ENCODE results near the gene KIF12. TPM values are rescaled to one million over a fixed set of nuclear protein-coding genes. Genes with fewer than 3 reads are reported as not detected.
"Not testable (repeated sequence)": the region's sequence is repeated elsewhere in the genome, so short reads cannot be mapped to it uniquely, and the experiment has no call there.

KIF12 gene
- total and polyA plus RNA-seq, 5 experiments from 2014 or later = not detected

- Mint-ChIP-seq H3K4me3 (no peak overlapping the region), H3K9me3 (no peaks in the 10 kb centered on the region), H3K27me3 (peaks cover 0 to 4% (median 3%) of the 10 kb centered on the region in 5 donors), H3K27ac (no peak overlapping the region), H3K36me3 (no peaks in the 10 kb centered on the region), H3K4me1 (peaks cover 0 to 3% (median 0%) of the 10 kb centered on the region in 4 donors)
- ATAC-seq (no peak), DNase-seq (no peak)
- POLR2A ChIA-PET = interaction anchor here (0.6 kb wide), 1 partner anchor 75 kb away, joined by 3 read pairs; no protein-coding TSS in a partner anchor
These were observed 13.7 kb downstream of the KIF12 start for GRCh38 chr9:114085387-114085789.

DNA sequence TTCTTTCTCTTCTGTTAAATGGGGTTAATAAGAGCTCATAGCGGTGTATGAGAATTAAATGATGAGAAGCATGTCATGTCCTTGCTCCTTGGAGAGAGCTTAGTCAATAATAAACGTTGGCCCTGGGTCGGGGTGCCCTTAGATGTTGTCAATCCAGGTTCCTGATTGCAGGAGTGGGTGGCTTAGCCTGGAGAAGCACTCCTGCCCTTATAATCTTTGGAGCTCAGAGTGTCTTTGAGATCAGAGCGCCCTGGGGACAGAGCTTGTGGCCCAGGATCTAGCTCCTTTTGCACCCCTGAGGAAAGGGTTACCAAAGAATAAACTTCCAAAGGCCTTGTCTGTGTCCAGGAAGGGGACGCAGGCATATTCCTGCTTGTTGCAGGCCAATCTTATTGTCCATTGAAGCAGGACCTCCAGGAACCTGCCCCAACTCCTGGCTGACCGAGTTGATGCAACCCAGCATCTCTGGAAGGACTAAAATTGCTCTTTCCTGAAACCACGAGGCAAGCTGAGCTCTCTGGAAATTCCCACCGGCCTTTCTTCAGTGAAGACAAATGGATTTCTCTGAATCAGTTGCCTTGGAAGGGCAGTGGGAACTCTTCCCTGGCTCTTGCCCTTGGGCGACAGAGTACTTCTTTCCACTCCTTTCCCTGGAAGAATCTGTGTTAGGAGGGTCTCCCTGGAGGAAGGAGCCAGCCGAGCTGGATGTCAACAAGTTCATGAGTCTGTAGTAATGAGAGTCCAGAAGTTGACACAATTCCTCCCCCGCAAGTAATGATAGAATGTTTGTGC is 14.6 kb downstream of the KIF12 start:
- Mint-ChIP-seq H3K4me1 (peaks cover 0 to 3% (median 0%) of the 10 kb centered on the region in 4 donors), H3K9me3 (no peaks in the 10 kb centered on the region), H3K4me3 (no peak overlapping the region), H3K36me3 (no peaks in the 10 kb centered on the region), H3K27me3 (peaks cover 0 to 4% (median 0%) of the 10 kb centered on the region in 5 donors), H3K27ac (no peak overlapping the region)
- POLR2A ChIA-PET = interaction anchor here (0.6 kb wide), 1 partner anchor 76 kb away, joined by 3 read pairs; no protein-coding TSS in a partner anchor
- no peak for DNase-seq
- no peak for ATAC-seq

DNA sequence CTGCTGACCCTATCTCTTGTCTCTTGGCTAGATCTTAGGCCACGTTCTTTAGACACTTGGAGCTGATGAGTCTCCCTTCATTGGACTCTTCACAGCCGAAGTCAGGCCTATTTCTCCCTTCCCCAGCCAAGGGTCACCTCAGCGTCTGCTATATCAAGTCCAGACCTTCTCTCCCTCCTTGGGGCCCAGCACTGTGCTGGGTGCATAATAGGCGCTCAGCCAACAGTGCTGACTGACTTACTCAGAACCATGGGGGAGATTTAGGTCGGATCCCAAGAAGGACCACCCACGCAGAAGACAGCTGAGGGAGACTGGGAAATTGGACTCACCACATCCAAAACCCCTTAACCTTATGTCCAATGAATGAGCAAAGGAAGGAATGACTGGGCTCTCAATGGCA is 15.4 kb downstream of the KIF12 start:
- Mint-ChIP-seq H3K27me3 (peaks cover 0 to 4% (median 0%) of the 10 kb centered on the region in 5 donors), H3K36me3 (no peaks in the 10 kb centered on the region), H3K9me3 (no peaks in the 10 kb centered on the region), H3K4me3 (no peak overlapping the region), H3K27ac (no peak overlapping the region), H3K4me1 (peaks cover 0 to 3% (median 0%) of the 10 kb centered on the region in 4 donors)
- ATAC-seq = no peak
- POLR2A ChIA-PET = no interaction called here
- DNase-seq = no peak

- DNase-seq, H3K36me3 Mint-ChIP-seq, H3K27me3 Mint-ChIP-seq, H3K9me3 Mint-ChIP-seq, H3K4me3 Mint-ChIP-seq, POLR2A ChIA-PET, ATAC-seq, H3K27ac Mint-ChIP-seq, H3K4me1 Mint-ChIP-seq: not testable (repeated sequence)
These were observed 16.2 kb downstream of the KIF12 start for GRCh38 chr9:114082763-114083412.

DNA sequence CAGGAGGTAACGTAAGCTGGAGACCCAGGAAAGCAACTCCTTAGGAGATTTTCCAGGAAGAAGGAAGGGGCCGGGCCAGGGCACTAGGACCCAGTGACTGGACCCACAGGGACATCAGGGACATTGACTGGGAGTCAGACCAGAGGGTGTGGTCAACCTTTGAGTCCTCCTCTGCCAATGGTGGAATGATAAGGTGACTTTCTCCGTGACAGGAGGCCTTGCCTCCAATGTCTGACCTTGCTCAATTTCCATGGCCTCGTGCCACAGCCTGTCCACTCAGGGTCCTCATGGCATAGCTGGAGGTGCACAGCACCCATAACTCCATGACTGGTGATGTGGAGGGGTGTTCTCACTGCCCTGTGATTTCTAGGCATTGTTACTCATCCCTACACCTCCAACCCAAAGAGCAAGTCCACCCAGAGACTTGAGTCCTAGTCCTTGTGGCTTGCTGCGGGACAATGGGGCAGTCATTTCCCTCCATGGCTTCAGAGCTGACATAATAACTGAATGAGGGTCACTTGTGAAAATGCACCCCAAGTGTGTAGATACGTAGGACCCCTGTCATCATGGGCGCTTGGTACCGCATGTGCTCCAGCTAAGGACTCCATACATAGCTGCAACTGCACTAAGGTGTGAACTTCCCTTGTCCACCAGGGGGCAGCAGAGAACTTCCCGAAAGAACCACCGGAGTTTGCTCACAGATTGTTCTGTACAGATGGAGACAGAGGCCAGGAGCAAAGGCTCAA is 16.9 kb downstream of the KIF12 start:
- POLR2A ChIA-PET = no interaction called here
- H3K4me1 Mint-ChIP-seq = peaks cover 0 to 3% (median 0%) of the 10 kb centered on the region in 4 donors
- no peaks in the 10 kb centered on the region for H3K36me3 Mint-ChIP-seq
- no peak overlapping the region for H3K4me3 Mint-ChIP-seq
- peak; percentile 50 to 88 (median 72) for DNase-seq
- H3K27me3 Mint-ChIP-seq = peaks cover 0 to 9% (median 5%) of the 10 kb centered on the region in 5 donors
- peaks cover 0 to 1% (median 0%) of the 10 kb centered on the region in 9 donors for H3K9me3 Mint-ChIP-seq
- no peak overlapping the region for H3K27ac Mint-ChIP-seq
- peak; percentile 73 to 78 for ATAC-seq

- POLR2A ChIA-PET = no interaction called here
- Mint-ChIP-seq H3K4me3 (no peak overlapping the region), H3K27me3 (peaks cover 0 to 16% (median 12%) of the 10 kb centered on the region in 5 donors), H3K4me1 (peaks cover 0 to 3% (median 0%) of the 10 kb centered on the region in 4 donors), H3K27ac (no peak overlapping the region), H3K9me3 (peaks cover 0 to 1% (median 0%) of the 10 kb centered on the region in 9 donors), H3K36me3 (no peaks in the 10 kb centered on the region)
- DNase-seq (peak in 1 of 10 donors; percentile 60), ATAC-seq (no peak)
These were observed 17.6 kb downstream of the KIF12 start for GRCh38 chr9:114081441-114082016.

GRCh38 chr9:114080773-114081440 is 18.2 kb downstream of the KIF12 start:
- Mint-ChIP-seq H3K27me3 (peaks cover 1 to 22% (median 18%) of the 10 kb centered on the region in 5 donors), H3K4me3 (no peak overlapping the region), H3K4me1 (peaks cover 0 to 3% (median 0%) of the 10 kb centered on the region in 4 donors), H3K36me3 (no peaks in the 10 kb centered on the region), H3K9me3 (peaks cover 0 to 1% (median 0%) of the 10 kb centered on the region in 9 donors), H3K27ac (no peak overlapping the region)
- ATAC-seq = no peak
- POLR2A ChIA-PET = no interaction called here
- peak in 1 of 10 donors; percentile 5 for DNase-seq

DNA sequence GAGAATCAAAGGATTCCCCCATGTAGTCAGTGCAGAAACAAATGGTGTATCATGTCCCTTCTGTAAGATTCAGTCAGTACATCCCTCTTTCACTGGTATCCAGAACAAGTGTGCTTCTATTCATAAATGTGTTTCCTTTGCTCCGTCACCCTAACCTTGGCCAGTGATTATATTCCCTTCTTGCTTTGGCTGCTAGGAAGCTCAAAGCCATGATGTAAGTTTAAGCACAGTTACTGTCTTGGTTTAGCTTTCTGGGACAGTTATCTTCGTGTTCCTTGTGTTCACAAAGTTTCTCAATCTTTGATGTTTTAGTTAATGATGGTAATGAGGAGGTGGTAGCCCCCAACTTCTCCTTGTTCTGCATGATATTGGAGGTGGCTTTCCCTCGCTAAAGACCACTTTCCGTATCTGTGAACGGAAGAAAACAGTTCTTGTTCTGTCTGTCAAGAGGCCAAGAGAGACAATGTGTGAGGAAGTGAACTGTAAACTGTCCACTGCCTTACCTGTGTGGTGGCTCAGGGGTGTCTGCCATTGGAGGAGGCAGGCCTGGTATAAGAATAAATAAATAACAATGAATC is 18.8 kb downstream of the KIF12 start:
- Mint-ChIP-seq H3K27ac (no peak overlapping the region), H3K36me3 (no peaks in the 10 kb centered on the region), H3K9me3 (peaks cover 0 to 1% (median 0%) of the 10 kb centered on the region in 9 donors), H3K4me1 (peaks cover 0 to 3% (median 0%) of the 10 kb centered on the region in 4 donors), H3K4me3 (no peak overlapping the region), H3K27me3 (peaks cover 6 to 28% (median 24%) of the 10 kb centered on the region in 5 donors)
- no peak for DNase-seq
- POLR2A ChIA-PET = no interaction called here
- no peak for ATAC-seq

- no peak for DNase-seq
- no peak for ATAC-seq
- H3K4me1 Mint-ChIP-seq = peaks cover 0 to 5% (median 0%) of the 10 kb centered on the region in 4 donors
- H3K27me3 Mint-ChIP-seq = peaks cover 7 to 35% (median 28%) of the 10 kb centered on the region in 5 donors
- POLR2A ChIA-PET = no interaction called here
- no peak overlapping the region for H3K4me3 Mint-ChIP-seq
- no peak overlapping the region for H3K27ac Mint-ChIP-seq
- H3K36me3 Mint-ChIP-seq = no peaks in the 10 kb centered on the region
- peaks cover 0 to 3% (median 0%) of the 10 kb centered on the region in 9 donors for H3K9me3 Mint-ChIP-seq
These were observed 20.3 kb downstream of the KIF12 start for GRCh38 chr9:114078781-114079156.

DNA sequence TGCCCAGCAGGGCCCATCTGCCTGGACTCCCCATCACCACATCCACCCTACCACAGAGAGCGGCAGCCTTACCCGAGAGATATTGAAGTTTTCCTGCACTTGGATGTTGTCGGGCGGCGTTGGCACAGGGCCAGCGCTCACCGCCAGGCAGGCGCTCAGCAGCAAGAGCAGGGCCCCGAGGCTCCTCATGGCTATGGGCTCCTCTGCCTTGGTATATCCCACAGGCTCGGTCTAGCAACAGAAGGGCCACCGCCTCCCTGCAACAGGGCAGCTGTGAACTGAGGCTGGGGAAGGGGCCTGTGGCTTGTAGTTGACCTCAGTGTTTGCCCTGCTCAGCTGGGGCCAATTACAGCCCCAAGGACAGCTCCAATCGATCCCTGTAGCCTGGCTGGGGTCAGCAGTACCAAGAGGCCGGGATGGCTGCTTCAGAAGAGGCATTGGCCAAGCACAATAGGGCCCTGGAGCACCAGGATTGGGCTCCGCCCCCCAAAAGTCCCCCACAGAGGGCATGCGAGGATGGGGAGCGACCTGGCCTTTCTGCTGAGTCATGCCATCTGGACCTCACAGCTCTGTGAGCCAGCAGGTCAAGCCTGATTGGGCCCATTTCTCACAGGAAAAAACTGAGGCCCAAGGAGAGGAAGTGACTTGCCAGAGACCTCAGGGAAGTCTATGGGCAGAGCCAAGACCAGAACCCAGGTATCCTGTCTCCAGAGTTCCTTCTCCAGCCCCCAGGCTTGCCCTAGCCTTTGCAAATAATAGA is 20.9 kb downstream of the KIF12 start, which contains the start of gene AMBP:
AMBP (minus strand) TSS at position 280 of the 760 bp plus-strand sequence; CDS start at position 189, 91 bp downstream.
- DNase-seq = no peak
- POLR2A ChIA-PET = no interaction called here
- ATAC-seq = no peak
- Mint-ChIP-seq H3K4me1 (peaks cover 0 to 5% (median 0%) of the 10 kb centered on the region in 4 donors), H3K4me3 (no peak within 1 kb of the TSS), H3K27me3 (peaks cover 7 to 35% (median 28%) of the 10 kb centered on the region in 5 donors), H3K9me3 (peaks cover 0 to 3% (median 0%) of the 10 kb centered on the region in 9 donors), H3K27ac (no peak within 1 kb of the TSS), H3K36me3 (no peaks in the 10 kb centered on the region)

DNA sequence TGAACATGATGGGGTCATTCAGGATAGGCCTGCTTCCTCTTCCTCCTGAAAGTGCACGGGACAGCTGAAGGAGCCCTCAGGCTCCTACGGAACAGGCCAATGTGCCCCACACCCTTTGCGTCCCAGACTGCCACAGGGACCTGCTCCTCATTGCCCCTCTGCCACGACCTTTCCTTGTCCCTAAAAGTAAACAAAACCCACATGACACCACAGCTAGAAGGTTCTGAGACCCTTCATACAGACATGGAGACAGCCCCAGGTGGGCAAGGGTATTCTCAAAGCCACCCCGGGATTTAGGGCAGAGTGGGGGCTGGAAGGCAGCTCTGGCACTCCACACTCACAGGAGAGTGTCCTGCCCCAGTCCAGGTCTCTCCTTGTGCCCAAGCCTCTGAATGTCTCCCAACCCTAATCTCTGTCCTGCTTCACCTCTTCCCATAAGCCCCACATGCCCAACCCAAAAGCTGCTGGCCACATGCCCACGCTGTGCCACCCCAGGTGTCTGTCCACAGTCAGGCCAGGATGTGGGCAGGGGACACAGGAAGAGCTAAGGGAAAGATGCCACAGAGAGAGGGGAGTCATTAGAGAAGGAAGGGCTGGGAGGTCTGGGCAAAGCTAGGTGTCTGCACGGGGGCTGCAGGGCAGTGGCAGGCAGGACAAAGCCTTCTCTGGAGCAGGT is 21.8 kb downstream of the KIF12 start:
- Mint-ChIP-seq H3K27ac (no peak overlapping the region), H3K36me3 (no peaks in the 10 kb centered on the region), H3K27me3 (peaks cover 7 to 35% (median 28%) of the 10 kb centered on the region in 5 donors), H3K4me3 (no peak overlapping the region), H3K9me3 (peaks cover 0 to 3% (median 0%) of the 10 kb centered on the region in 9 donors), H3K4me1 (peaks cover 0 to 3% (median 0%) of the 10 kb centered on the region in 4 donors)
- ATAC-seq (no peak), DNase-seq (no peak)
- POLR2A ChIA-PET = no interaction called here

Data from naive thymus-derived CD8-positive, alpha-beta T cell (primary cell).